DND-41 (cell line): ENCODE results near the gene VASH1.

Experiments
- ATAC-seq: fragments of 200-7000 bp; cut with Tn5 transposase; 3 replicates; pipeline ENCODE4 v1.9.1; 2021; ENCODE audit warnings: low read depth; ENCODE audit not compliant: insufficient read depth
- DNase-seq: peaks from one replicate; pipeline ENCODE4 v3.0.0-alpha.2; 2020
- H2AFZ ChIP-seq: 2 replicates; pipeline ENCODE4 v1.6.0; 2012; ENCODE audit warnings: low read depth, low read length
- H3K27ac ChIP-seq: 2 replicates; pipeline ENCODE4 v1.5.1; 2012; ENCODE audit warnings: low read length, inconsistent platforms
- H3K27me3 ChIP-seq: fragments of 200-600 bp; sonication (generic); 2 replicates; pipeline ENCODE4 v1.6.0; 2012; ENCODE audit warnings: low read length, mild to moderate bottlenecking, inconsistent platforms; ENCODE audit not compliant: insufficient read depth, poor library complexity
- H3K36me3 ChIP-seq: 2 replicates; pipeline ENCODE4 v1.5.1; 2012; ENCODE audit warnings: low read length, inconsistent platforms; ENCODE audit not compliant: insufficient read depth
- H3K4me1 ChIP-seq: 2 replicates; pipeline ENCODE4 v1.5.1; 2012; ENCODE audit warnings: mild to moderate bottlenecking, low read length; ENCODE audit not compliant: insufficient read depth
- H3K4me2 ChIP-seq: 2 replicates; pipeline ENCODE4 v1.6.0; 2012; ENCODE audit warnings: mild to moderate bottlenecking, moderate library complexity, low read length, inconsistent platforms; ENCODE audit not compliant: insufficient read depth
- H3K4me3 ChIP-seq, 2 experiments: fragments of 200-600 bp in 1 of 2; shearing (Covaris generic) in 1 of 2; 2 replicates each; pipeline ENCODE4 v1.5.1; 2012 to 2016; ENCODE audit warnings: inconsistent platforms in 2 of 2, low read length in 2 of 2, mild to moderate bottlenecking in 2 of 2, low read depth in 1 of 2, moderate library complexity in 1 of 2
- H3K79me2 ChIP-seq: 2 replicates; pipeline ENCODE4 v1.6.0; 2012; ENCODE audit warnings: low read length, inconsistent platforms; ENCODE audit not compliant: insufficient read depth
- H3K9ac ChIP-seq: 2 replicates; pipeline ENCODE4 v1.6.0; 2012; ENCODE audit warnings: low read depth, mild to moderate bottlenecking, inconsistent platforms, low read length, moderate library complexity
- H3K9me3 ChIP-seq: 2 replicates; pipeline ENCODE4 v1.5.1; 2012; ENCODE audit warnings: low read length, moderate library complexity, mild to moderate bottlenecking, inconsistent platforms; ENCODE audit not compliant: insufficient read depth, severe bottlenecking
- H4K20me1 ChIP-seq: 2 replicates; pipeline ENCODE4 v1.6.0; 2012; ENCODE audit warnings: low read length; ENCODE audit not compliant: insufficient read depth
- CTCF ChIP-seq: IDR thresholded peaks from 2 replicates; pipeline ENCODE4 v1.5.1; 2012; ENCODE audit warnings: borderline replicate concordance, low read length, moderate library complexity, mild to moderate bottlenecking; ENCODE audit not compliant: poor library complexity, severe bottlenecking; ENCODE audit errors: extremely low read depth
- EZH2 ChIP-seq: IDR thresholded peaks from 3 replicates; pipeline ENCODE4 v1.6.1; 2012; ENCODE audit warnings: borderline replicate concordance, low read depth, mild to moderate bottlenecking, moderate library complexity, low read length, inconsistent platforms; ENCODE audit not compliant: severe bottlenecking

The VASH1 gene

GRCh38 chr14:76752744-76753143 is 8.5 kb upstream of the VASH1 start:
- no peak overlapping the region for H3K4me3 ChIP-seq
- H3K27me3 ChIP-seq, result no peaks in the 10 kb centered on the region
- no peaks in the 10 kb centered on the region for H4K20me1 ChIP-seq
- H3K27ac ChIP-seq, result no peak overlapping the region
- no peak overlapping the region for H2AFZ ChIP-seq
- DNase-seq (no peak), ATAC-seq (no peak)
- no peaks in the 10 kb centered on the region for H3K79me2 ChIP-seq
- H3K9me3 ChIP-seq, result no peaks in the 10 kb centered on the region
- no peak for TF ChIP-seq EZH2
- no peak for TF ChIP-seq CTCF
- H3K4me2 ChIP-seq, result no peak overlapping the region
- no peaks in the 10 kb centered on the region for H3K36me3 ChIP-seq
- no peak overlapping the region for H3K9ac ChIP-seq
- H3K4me1 ChIP-seq, result no peaks in the 10 kb centered on the region

GRCh38 chr14:76753541-76754198 is 7.6 kb upstream of the VASH1 start:
- no peaks in the 10 kb centered on the region for H3K79me2 ChIP-seq
- DNase-seq (no peak), ATAC-seq (no peak)
- no peak overlapping the region for H3K27ac ChIP-seq
- no peaks in the 10 kb centered on the region for H3K4me1 ChIP-seq
- H3K27me3 ChIP-seq, result no peaks in the 10 kb centered on the region
- no peak overlapping the region for H2AFZ ChIP-seq
- H3K9me3 ChIP-seq, result no peaks in the 10 kb centered on the region
- H3K9ac ChIP-seq, result no peak overlapping the region
- H4K20me1 ChIP-seq, result no peaks in the 10 kb centered on the region
- TF ChIP-seq CTCF (no peak), EZH2 (no peak)
- H3K36me3 ChIP-seq, result no peaks in the 10 kb centered on the region
- no peak overlapping the region for H3K4me3 ChIP-seq
- H3K4me2 ChIP-seq, result no peak overlapping the region

GRCh38 chr14:76754586-76754985 is 6.7 kb upstream of the VASH1 start:
- Histone ChIP-seq H3K9ac (no peak overlapping the region), H3K9me3 (no peaks in the 10 kb centered on the region), H3K79me2 (no peaks in the 10 kb centered on the region), H3K27ac (no peak overlapping the region), H2AFZ (no peak overlapping the region), H3K27me3 (peaks cover 3% of the 10 kb centered on the region), H4K20me1 (no peaks in the 10 kb centered on the region), H3K4me1 (no peaks in the 10 kb centered on the region), H3K36me3 (no peaks in the 10 kb centered on the region), H3K4me3 (no peak overlapping the region), H3K4me2 (no peak overlapping the region)
- ATAC-seq (no peak), DNase-seq (no peak)
- no peak for TF ChIP-seq EZH2
- TF ChIP-seq CTCF, result no peak
